Measurements from ENCODE around the gene CYP4F8.

- TF ChIP-seq CTCF (IDR thresholded peaks at IDR 0.05): no peak
- no peak for TF ChIP-seq POLR2A (IDR thresholded peaks at IDR 0.05)
- TF ChIP-seq POLR2AphosphoS5 (IDR thresholded peaks at IDR 0.05): no peak
- no peak for TF ChIP-seq EP300 (IDR thresholded peaks at IDR 0.05)
These were observed 57.0 kb downstream of the CYP4F8 start for GRCh38 chr19:15671891-15672579.

Measured in upper lobe of left lung (tissue), 4 donors.